RWPE2 (cell line): Measurements from ENCODE around the gene RARG.

Source experiments
- ATAC-seq: fragments of 200-7000 bp; cut with Tn5 transposase; 3 replicates; pipeline ENCODE4 v1.9.1; 2021; ENCODE audit warnings: low read depth
- DNase-seq: peaks from one replicate; pipeline ENCODE4 v3.0.0-alpha.2; 2020; ENCODE audit warnings: low spot score
- H3K27ac ChIP-seq: fragments of 450-650 bp; 2 replicates; pipeline ENCODE4 v1.5.1; 2017; ENCODE audit warnings: mild to moderate bottlenecking; ENCODE audit not compliant: poor library complexity, severe bottlenecking
- H3K27me3 ChIP-seq: fragments of 250-450 bp; sonication (Bioruptor Pico); 2 replicates; pipeline ENCODE4 v1.5.1; 2021; ENCODE audit warnings: mild to moderate bottlenecking, moderate library complexity; ENCODE audit not compliant: insufficient read depth, poor library complexity, severe bottlenecking
- H3K36me3 ChIP-seq: fragments of 250-450 bp; sonication (Bioruptor Pico); 2 replicates; pipeline ENCODE4 v1.5.1; 2020; ENCODE audit warnings: low read depth, mild to moderate bottlenecking, moderate library complexity
- H3K4me1 ChIP-seq: fragments of 250-450 bp; sonication (Bioruptor Pico); 2 replicates; pipeline ENCODE4 v1.5.1; 2021; ENCODE audit warnings: mild to moderate bottlenecking, moderate library complexity; ENCODE audit not compliant: insufficient read depth, poor library complexity, severe bottlenecking
- H3K4me3 ChIP-seq: fragments of 250-450 bp; sonication (Bioruptor Pico); 2 replicates; pipeline ENCODE4 v1.5.1; 2021; ENCODE audit warnings: mild to moderate bottlenecking, moderate library complexity; ENCODE audit not compliant: severe bottlenecking
- H3K9me3 ChIP-seq: fragments of 250-450 bp; sonication (Bioruptor Pico); 2 replicates; pipeline ENCODE4 v1.5.1; 2021; ENCODE audit warnings: mild to moderate bottlenecking, moderate library complexity; ENCODE audit not compliant: severe bottlenecking
- CTCF ChIP-seq: fragments of 450-650 bp; IDR thresholded peaks from one replicate; pipeline ENCODE4 v1.5.1; 2017; ENCODE audit warnings: mild to moderate bottlenecking, moderate library complexity; ENCODE audit not compliant: poor library complexity, severe bottlenecking

The RARG gene

DNA sequence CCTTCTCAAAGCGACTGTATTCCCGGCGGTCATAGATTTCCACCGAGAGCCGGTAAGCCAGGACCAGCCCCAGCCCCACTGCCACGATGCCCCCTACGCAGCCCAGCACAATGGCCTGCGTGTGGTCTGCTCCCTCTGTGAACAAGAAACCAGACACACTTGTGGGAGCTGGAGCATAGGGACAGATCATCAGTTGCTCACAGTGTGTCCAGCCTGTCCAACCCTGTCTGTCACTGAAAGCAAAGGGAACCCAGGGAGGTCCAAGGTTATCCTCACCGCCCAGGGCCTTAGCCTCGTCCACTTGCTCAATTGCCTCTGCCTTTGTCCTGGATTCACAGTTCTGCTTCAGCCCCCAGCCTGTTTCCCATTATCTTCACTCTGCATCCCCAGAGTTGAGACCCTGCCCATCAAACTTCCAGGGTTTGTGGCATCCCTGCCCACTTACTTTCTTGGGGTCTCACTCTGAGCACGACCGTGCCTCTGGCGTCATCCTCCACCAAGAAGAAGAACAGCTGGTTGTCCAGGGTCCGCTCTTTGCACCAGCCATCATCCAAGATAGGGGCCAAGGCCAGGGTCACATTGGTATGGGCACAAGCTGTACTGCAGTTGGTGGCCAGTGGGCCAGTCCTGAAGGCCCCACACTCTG, 40.0 kb downstream of the RARG start:
- TF ChIP-seq CTCF = no peak
- no peak for ATAC-seq
- Histone ChIP-seq H3K27ac (no peak overlapping the region), H3K4me1 (no peaks in the 10 kb centered on the region), H3K27me3 (no peaks in the 10 kb centered on the region), H3K4me3 (no peak overlapping the region), H3K9me3 (no peaks in the 10 kb centered on the region), H3K36me3 (peaks cover 6% of the 10 kb centered on the region)
- no peak for DNase-seq

- no peak overlapping the region for H3K27ac ChIP-seq
- H3K9me3 ChIP-seq = no peaks in the 10 kb centered on the region
- ATAC-seq = no peak
- no peak for DNase-seq
- TF ChIP-seq CTCF = no peak
- H3K36me3 ChIP-seq = peaks cover 14% of the 10 kb centered on the region
- H3K27me3 ChIP-seq = no peaks in the 10 kb centered on the region
- no peak overlapping the region for H3K4me3 ChIP-seq
- no peaks in the 10 kb centered on the region for H3K4me1 ChIP-seq
Measured at GRCh38 chr12:53191096-53191884, 40.7 kb downstream of the RARG start.

DNA sequence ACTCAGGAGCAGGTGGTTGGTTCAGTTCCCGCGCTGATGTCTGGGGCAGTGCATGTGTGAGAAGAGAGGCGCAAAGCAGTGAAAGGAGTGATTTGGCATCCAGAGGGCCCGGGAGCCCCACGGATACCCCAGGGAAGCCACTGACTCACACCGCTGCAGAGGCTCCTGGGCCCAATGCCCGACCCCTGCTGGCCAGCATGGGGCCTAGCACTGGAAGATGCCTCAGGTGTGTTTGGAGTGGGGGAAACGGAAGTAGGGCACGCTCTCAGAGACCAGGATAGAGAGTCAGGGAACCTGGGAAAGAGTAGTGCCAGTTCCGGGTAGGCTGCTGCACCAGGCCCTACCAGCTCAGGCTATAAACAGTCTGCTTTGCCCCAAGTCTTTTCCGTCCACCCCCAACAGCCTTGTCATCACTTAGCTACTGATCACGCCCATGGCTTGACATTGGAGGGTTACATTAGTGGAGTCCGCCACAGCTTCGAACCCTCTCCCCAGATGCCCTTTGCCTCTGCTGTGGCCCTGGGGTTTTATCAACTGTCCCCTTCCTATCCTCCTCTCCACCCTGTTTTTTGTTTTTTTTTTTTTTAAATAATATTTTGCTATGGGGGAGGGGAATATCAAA, 41.8 kb downstream of the RARG start:
- Histone ChIP-seq H3K4me3 (no peak overlapping the region), H3K27ac (no peak overlapping the region), H3K27me3 (no peaks in the 10 kb centered on the region), H3K9me3 (no peaks in the 10 kb centered on the region), H3K4me1 (no peaks in the 10 kb centered on the region), H3K36me3 (peaks cover 24% of the 10 kb centered on the region)
- ATAC-seq (peak; percentile 72; the same call in 2 of the 3 replicates), DNase-seq (no peak)
- TF ChIP-seq CTCF = peak; percentile 58

GRCh38 chr12:53187145-53187899, 44.7 kb downstream of the RARG start:
- H3K36me3 ChIP-seq = peaks cover 53% of the 10 kb centered on the region
- H3K27ac ChIP-seq = no peak overlapping the region

More at GRCh38 chr12:53187145-53187899, 44.7 kb downstream of the RARG start:
- Histone ChIP-seq H3K4me1 (peaks cover 1% of the 10 kb centered on the region), H3K9me3 (no peaks in the 10 kb centered on the region), H3K27me3 (no peaks in the 10 kb centered on the region), H3K4me3 (no peak overlapping the region)
- no peak for TF ChIP-seq CTCF
- ATAC-seq (no peak), DNase-seq (no peak)
